GM18873 (cell line): ENCODE results near the gene SPEF2.

ENCODE experiments used
- ATAC-seq: cut with Tn5 transposase; IDR thresholded peaks from one replicate; pipeline ENCODE4 v1.9.1; 2021; ENCODE audit warnings: mild to moderate bottlenecking, moderate library complexity, moderate number of reproducible peaks; ENCODE audit not compliant: unreplicated experiment, low FRiP score

Gene SPEF2

GRCh38 chr5:35617435-35618303, at the start of gene SPEF2:
Gene SPEF2, plus strand, starts transcription at chr5:35617863. Its CDS starts 135 bp downstream, at chr5:35617998.
- ATAC-seq = no peak

- ATAC-seq = no peak
Observed at GRCh38 chr5:35575578-35575977, 42.1 kb upstream of the SPEF2 start.

- ATAC-seq = no peak
Observed at GRCh38 chr5:35587419-35587818, 30.2 kb upstream of the SPEF2 start.

- no peak for ATAC-seq
Observed at GRCh38 chr5:35593338-35593737, 24.3 kb upstream of the SPEF2 start.

- no peak for ATAC-seq
Observed at GRCh38 chr5:35598707-35599370, 18.8 kb upstream of the SPEF2 start.

- ATAC-seq = no peak
Observed at GRCh38 chr5:35600591-35600990, 17.1 kb upstream of the SPEF2 start.

GRCh38 chr5:35608881-35609779, 8.5 kb upstream of the SPEF2 start:
- ATAC-seq = no peak

- ATAC-seq = no peak
Observed at GRCh38 chr5:35617060-35617434, 616 bp upstream of the SPEF2 start.

- ATAC-seq = no peak
Observed at GRCh38 chr5:35618304-35618636, 607 bp downstream of the SPEF2 start.

- no peak for ATAC-seq
Observed at GRCh38 chr5:35618781-35619180, 1.1 kb downstream of the SPEF2 start.

- ATAC-seq = no peak
Observed at GRCh38 chr5:35622974-35623373, 5.3 kb downstream of the SPEF2 start.

GRCh38 chr5:35623991-35624390, 6.3 kb downstream of the SPEF2 start:
- ATAC-seq = no peak

- no peak for ATAC-seq
Observed at GRCh38 chr5:35626108-35626507, 8.4 kb downstream of the SPEF2 start.

- no peak for ATAC-seq
Observed at GRCh38 chr5:35626553-35626952, 8.9 kb downstream of the SPEF2 start.

- ATAC-seq = no peak
Observed at GRCh38 chr5:35634326-35634725, 16.7 kb downstream of the SPEF2 start.

GRCh38 chr5:35640623-35641022, 23.0 kb downstream of the SPEF2 start:
- no peak for ATAC-seq

GRCh38 chr5:35644543-35644942, 26.9 kb downstream of the SPEF2 start:
- ATAC-seq = no peak

GRCh38 chr5:35647128-35647527, 29.5 kb downstream of the SPEF2 start:
- no peak for ATAC-seq

- ATAC-seq = no peak
Observed at GRCh38 chr5:35647712-35648111, 30.0 kb downstream of the SPEF2 start.

GRCh38 chr5:35651002-35651756, 33.5 kb downstream of the SPEF2 start:
- ATAC-seq = no peak
